H1 (cell line): ENCODE measurements around the gene TEX14. TPM values are rescaled to one million over a fixed set of nuclear protein-coding genes. Genes with fewer than 3 reads are reported as not detected.
"Not testable (repeated sequence)": the region's sequence is repeated elsewhere in the genome, so short reads cannot be mapped to it uniquely, and the experiment has no call there.

Source experiments
- CTCF ChIA-PET: fragments of 300-600 bp; sonication (Branson Sonifier 250); formaldehyde crosslinking; loops from one replicate; lab custom pipeline; 2021; ENCODE audit not compliant: partially characterized antibody; lab: Charles Lee
- POLR2A ChIA-PET: fragments of 300-600 bp; sonication (Branson Sonifier 250); formaldehyde crosslinking; loops from one replicate; lab custom pipeline; 2021; ENCODE audit warnings: inconsistent platforms; ENCODE audit not compliant: partially characterized antibody; lab: Charles Lee
- DNase-seq, 2 experiments: peaks; one replicate each; pipeline versions ENCODE4 v3.0.0 to v3.0.0-alpha.2; 2010 to 2022; ENCODE audit warnings: low spot score in 2 of 2, low read depth in 1 of 2, mixed read lengths in 1 of 2
- FAIRE-seq: peaks from 2 replicates; lab custom pipeline; 2011; peaks lifted over from hg19 to GRCh38; lab: Jason Lieb, UNC
- H2AFZ ChIP-seq: 2 replicates; pipeline ENCODE4 v1.8.1; 2012; ENCODE audit warnings: low read length, inconsistent platforms
- H2AK5ac ChIP-seq: 2 replicates; pipeline ENCODE4 v1.6.1; 2013; ENCODE audit warnings: low read depth, low read length
- H2BK120ac ChIP-seq: replicated peaks from 2 replicates; pipeline ENCODE3; 2013; ENCODE audit warnings: low read depth, low read length, inconsistent platforms
- H2BK12ac ChIP-seq: 2 replicates; pipeline ENCODE4 v1.6.1; 2013; ENCODE audit warnings: low read depth, low read length
- H2BK15ac ChIP-seq: 2 replicates; pipeline ENCODE4 v1.6.1; 2013; ENCODE audit warnings: low read length
- H2BK20ac ChIP-seq: 2 replicates; pipeline ENCODE4 v1.6.1; 2013; ENCODE audit warnings: low read length
- H2BK5ac ChIP-seq: 2 replicates; pipeline ENCODE4 v1.6.1; 2013; ENCODE audit warnings: low read depth, low read length
- H3K14ac ChIP-seq: 2 replicates; pipeline ENCODE4 v1.6.1; 2013; ENCODE audit warnings: inconsistent platforms; ENCODE audit not compliant: insufficient read length
- H3K18ac ChIP-seq: 2 replicates; pipeline ENCODE4 v1.6.1; 2013; ENCODE audit warnings: low read length; ENCODE audit errors: extremely low read depth
- H3K23ac ChIP-seq: 2 replicates; pipeline ENCODE4 v1.6.1; 2013; ENCODE audit warnings: inconsistent platforms; ENCODE audit not compliant: insufficient read length
- H3K23me2 ChIP-seq: 2 replicates; pipeline ENCODE4 v1.6.1; 2013; ENCODE audit warnings: low read depth, low read length
- H3K27ac ChIP-seq: 2 replicates; pipeline ENCODE4 v1.6.1; 2011; ENCODE audit warnings: low read depth, low read length, inconsistent platforms
- H3K27me3 ChIP-seq, 4 experiments: replicated peaks in 1 of 4; 1 replicate in 1 of 4; 2 replicates in 3 of 4; pipeline versions ENCODE4 v1.6.1 to v1.8.1; 2011 to 2013; ENCODE audit warnings: low read length in 3 of 4, mild to moderate bottlenecking in 3 of 4, inconsistent platforms in 2 of 4, mixed read lengths in 2 of 4, moderate library complexity in 1 of 4; ENCODE audit not compliant: control insufficient read depth in 3 of 4, insufficient read depth in 3 of 4; ENCODE audit errors: extremely low read depth in 1 of 4
- H3K36me3 ChIP-seq, 4 experiments: 2 replicates each; pipeline versions ENCODE4 v1.6.1 to v1.8.1; 2011 to 2013; ENCODE audit warnings: mild to moderate bottlenecking in 4 of 4, low read length in 3 of 4, moderate library complexity in 2 of 4, control low read depth in 1 of 4, inconsistent platforms in 1 of 4; ENCODE audit not compliant: insufficient read depth in 4 of 4, control insufficient read depth in 2 of 4
- H3K4ac ChIP-seq: replicated peaks from 2 replicates; pipeline ENCODE3; 2013; ENCODE audit warnings: low read length, low read depth, mixed read lengths, inconsistent platforms; ENCODE audit not compliant: insufficient read length
- H3K4me1 ChIP-seq, 4 experiments: replicated peaks in 1 of 4; 1 replicate in 1 of 4; 2 replicates in 3 of 4; pipeline versions ENCODE4 v1.6.1 to v1.8.1; 2011 to 2013; ENCODE audit warnings: low read length in 3 of 4, inconsistent platforms in 2 of 4, mixed read lengths in 1 of 4; ENCODE audit not compliant: insufficient read depth in 4 of 4, control insufficient read depth in 3 of 4
- H3K4me2 ChIP-seq, 2 experiments: 2 replicates each; pipeline versions ENCODE4 v1.6.1 to v1.8.1; 2011 to 2013; ENCODE audit warnings: low read depth in 2 of 2, low read length in 2 of 2, control low read depth in 1 of 2, inconsistent platforms in 1 of 2, mild to moderate bottlenecking in 1 of 2; ENCODE audit not compliant: insufficient read depth in 1 of 2
- H3K4me3 ChIP-seq, 4 experiments: fragments of 200-600, 300-600 bp in 1 of 4; sonication (generic), shearing (Covaris generic), sonication (Bioruptor Twin) in 1 of 4; 2 replicates each; pipeline versions ENCODE4 v1.5.1 to v1.8.1; 2011 to 2016; ENCODE audit warnings: low read length in 4 of 4, low read depth in 3 of 4, control low read depth in 2 of 4, inconsistent platforms in 2 of 4, mild to moderate bottlenecking in 2 of 4, mixed read lengths in 1 of 4, moderate library complexity in 1 of 4; ENCODE audit not compliant: insufficient read depth in 2 of 4; ENCODE audit errors: extremely low read depth in 1 of 4
- H3K56ac ChIP-seq: replicated peaks from 2 replicates; pipeline ENCODE3; 2013; ENCODE audit warnings: low read depth, mild to moderate bottlenecking, mixed read lengths, low read length, inconsistent platforms; ENCODE audit not compliant: insufficient read length
- H3K79me1 ChIP-seq: 2 replicates; pipeline ENCODE4 v1.6.1; 2013; ENCODE audit warnings: low read depth, low read length, control low read depth
- H3K79me2 ChIP-seq, 2 experiments: 2 replicates each; pipeline versions ENCODE4 v1.6.1 to v1.8.1; 2012 to 2013; ENCODE audit warnings: low read length in 2 of 2, mild to moderate bottlenecking in 2 of 2, inconsistent platforms in 1 of 2; ENCODE audit not compliant: insufficient read depth in 2 of 2, control insufficient read depth in 1 of 2
- H3K9ac ChIP-seq, 4 experiments: replicated peaks in 1 of 4; 1 replicate in 1 of 4; 2 replicates in 3 of 4; pipeline versions ENCODE4 v1.6.1 to v1.8.1; 2011 to 2013; ENCODE audit warnings: low read depth in 3 of 4, low read length in 3 of 4, control low read depth in 2 of 4, mild to moderate bottlenecking in 2 of 4, moderate library complexity in 2 of 4, inconsistent platforms in 1 of 4; ENCODE audit errors: extremely low read depth in 1 of 4
- H3K9me3 ChIP-seq, 2 experiments: 2 replicates each; pipeline versions ENCODE4 v1.6.1 to v1.8.1; 2012 to 2013; ENCODE audit warnings: mild to moderate bottlenecking in 2 of 2, moderate library complexity in 2 of 2, control low read depth in 1 of 2, inconsistent platforms in 1 of 2, low read depth in 1 of 2, low read length in 1 of 2, mixed read lengths in 1 of 2; ENCODE audit not compliant: insufficient read depth in 2 of 2
- H4K20me1 ChIP-seq, 2 experiments: replicated peaks in 1 of 2; 2 replicates each; pipeline versions ENCODE3 to v1.8.1; 2011 to 2013; ENCODE audit warnings: inconsistent platforms in 2 of 2, low read length in 2 of 2, mild to moderate bottlenecking in 1 of 2; ENCODE audit not compliant: insufficient read depth in 2 of 2, control insufficient read depth in 1 of 2
- H4K5ac ChIP-seq: 2 replicates; pipeline ENCODE4 v1.6.1; 2013; ENCODE audit warnings: low read length, low read depth, mixed read lengths, inconsistent platforms; ENCODE audit not compliant: insufficient read length
- H4K8ac ChIP-seq: 2 replicates; pipeline ENCODE4 v1.8.0; 2013; ENCODE audit warnings: mild to moderate bottlenecking, moderate library complexity, low read length, inconsistent platforms; ENCODE audit not compliant: insufficient read depth; ENCODE audit errors: extremely low read depth
- H4K91ac ChIP-seq: replicated peaks from 2 replicates; pipeline ENCODE3; 2013; ENCODE audit warnings: low read length, mixed read lengths, inconsistent platforms; ENCODE audit not compliant: insufficient read length
- CEBPB ChIP-seq: IDR thresholded peaks from 2 replicates; pipeline ENCODE4 v1.6.1; 2012; ENCODE audit warnings: low read depth, low read length
- WGBS, 2 experiments: shearing (Covaris generic) in 1 of 2; methylation state at CpG; one replicate each; pipeline versions ENCODE4 v1.1.6 to v1.1.7; 2013 to 2015; ENCODE audit warnings: low lambda C conversion rate in 2 of 2, mixed read lengths in 2 of 2, inconsistent platforms in 1 of 2, low coverage in 1 of 2, missing lambda C conversion rate in 1 of 2; ENCODE audit not compliant: insufficient replicate concordance in 2 of 2, insufficient coverage in 1 of 2, insufficient read length in 1 of 2; ENCODE audit errors: extremely low coverage in 1 of 2, missing lambda C conversion rate in 1 of 2; 5-methylcytosine and 5-hydroxymethylcytosine counted together
- polyA plus RNA-seq, 7 experiments: library from polyadenylated mRNA; depleted of rRNA in 3 of 7; stranded (reverse) in 5 of 7; unstranded in 2 of 7; fragments of >200 nt in 5 of 7; fragments of 200-250 nt in 2 of 7; gene quantifications; 1 replicate in 5 of 7; 2 replicates in 1 of 7; 4 replicates in 1 of 7; pipeline versions ENCODE4 v1.2.1 to v1.2.3, GENCODE V29; 2011 to 2013; ENCODE audit warnings: missing spikeins in 2 of 7, mixed read lengths in 2 of 7
- total RNA-seq: library from RNA; stranded (reverse); fragmentation: NEBNext Ultra II Directional; extraction: Animal tissue kit (Norgen Biotek cat#: 25700); gene quantifications from 2 replicates; pipeline ENCODE4 v1.2.1, GENCODE V29; 2021

Gene TEX14
- total and polyA plus RNA-seq, 2 of the 8 experiments (the other 6 are each of a cell fraction or from before 2014, with no cell fraction given): 0.83 to 2.5 TPM

GRCh38 chr17:58582718-58583117, 109.1 kb downstream of the TEX14 start:
- H3K56ac ChIP-seq, H3K23ac ChIP-seq, H4K5ac ChIP-seq, H3K36me3 ChIP-seq, H3K4ac ChIP-seq, H3K79me2 ChIP-seq, H3K79me1 ChIP-seq, H3K9ac ChIP-seq, H3K18ac ChIP-seq, H3K27me3 ChIP-seq, H3K14ac ChIP-seq, H4K91ac ChIP-seq, H3K23me2 ChIP-seq, H2BK12ac ChIP-seq, H3K4me2 ChIP-seq, H4K8ac ChIP-seq, H2BK15ac ChIP-seq, H2BK5ac ChIP-seq, H2AFZ ChIP-seq, H3K4me3 ChIP-seq, DNase-seq, H3K4me1 ChIP-seq, FAIRE-seq, H2BK120ac ChIP-seq, H2AK5ac ChIP-seq, H2BK20ac ChIP-seq, H3K27ac ChIP-seq, H4K20me1 ChIP-seq, H3K9me3 ChIP-seq: not testable (repeated sequence)
- TF ChIP-seq CEBPB: peak; percentile 71; the same call in 1 of the 2 replicates
- POLR2A ChIA-PET: interaction anchor here (1.7 to 7.7 kb wide), 2 partner anchors 14 to 47 kb away, joined by 4 to 68 read pairs; no protein-coding TSS in a partner anchor
- WGBS, 2 experiments: 90% methylated on average over 7 of the region's 7 CpGs; no CpG with 5 or more reads in 1 of the 2 experiments
- CTCF ChIA-PET: interaction anchor here (0.7 to 2.5 kb wide), 3 partner anchors 8 to 274 kb away, joined by 3 to 12 read pairs (median 5); no protein-coding TSS in a partner anchor
